GM18511 (cell line): ENCODE measurements around the gene AJAP1.
"Not testable (repeated sequence)": the region's sequence is repeated elsewhere in the genome, so short reads cannot be mapped to it uniquely, and the experiment has no call there.

Source experiments
- ATAC-seq: cut with Tn5 transposase; IDR thresholded peaks from one replicate; pipeline ENCODE4 v1.9.1; 2021; ENCODE audit warnings: mild to moderate bottlenecking, moderate library complexity; ENCODE audit not compliant: unreplicated experiment

The AJAP1 gene

GRCh38 chr1:4653796-4654725, at the start of gene AJAP1:
Gene AJAP1 (plus strand): TSS chr1:4654609. CDS start chr1:4655426, 817 bp downstream.
- ATAC-seq: no peak

- ATAC-seq: no peak
These were observed 49.3 kb upstream of the AJAP1 start for GRCh38 chr1:4605158-4605557.

- ATAC-seq: no peak
These were observed 42.7 kb upstream of the AJAP1 start for GRCh38 chr1:4611563-4612341.

GRCh38 chr1:4612991-4613390, 41.4 kb upstream of the AJAP1 start:
- no peak for ATAC-seq

- ATAC-seq: no peak
These were observed 40.6 kb upstream of the AJAP1 start for GRCh38 chr1:4613606-4614370.

- no peak for ATAC-seq
These were observed 39.9 kb upstream of the AJAP1 start for GRCh38 chr1:4614371-4615137.

- no peak for ATAC-seq
These were observed 39.3 kb upstream of the AJAP1 start for GRCh38 chr1:4615138-4615470.

GRCh38 chr1:4615501-4615900, 38.9 kb upstream of the AJAP1 start:
- ATAC-seq: no peak

- ATAC-seq: no peak
These were observed 37.5 kb upstream of the AJAP1 start for GRCh38 chr1:4616831-4617465.

GRCh38 chr1:4617506-4617905, 36.9 kb upstream of the AJAP1 start:
- no peak for ATAC-seq

- not testable (repeated sequence) for ATAC-seq
These were observed 35.6 kb upstream of the AJAP1 start for GRCh38 chr1:4618827-4619226.

GRCh38 chr1:4621646-4622045, 32.8 kb upstream of the AJAP1 start:
- ATAC-seq: no peak

GRCh38 chr1:4622821-4623220, 31.6 kb upstream of the AJAP1 start:
- ATAC-seq: no peak

- no peak for ATAC-seq
These were observed 30.2 kb upstream of the AJAP1 start for GRCh38 chr1:4624141-4624715.

GRCh38 chr1:4624801-4625200, 29.6 kb upstream of the AJAP1 start:
- ATAC-seq: no peak

GRCh38 chr1:4626061-4626460, 28.3 kb upstream of the AJAP1 start:
- ATAC-seq: no peak

- ATAC-seq: no peak
These were observed 27.7 kb upstream of the AJAP1 start for GRCh38 chr1:4626560-4627319.

- ATAC-seq: no peak
These were observed 27.1 kb upstream of the AJAP1 start for GRCh38 chr1:4627353-4627752.

- ATAC-seq: no peak
These were observed 25.4 kb upstream of the AJAP1 start for GRCh38 chr1:4628992-4629391.
